Hematopoietic multipotent progenitor cell treated with erythropoietin and hydrocortisone succinate and interleukin-3 and kit ligand, for 8 days (in vitro differentiated cells): Measurements from ENCODE around the gene ZBED2.
"Not testable (repeated sequence)": the region's sequence is repeated elsewhere in the genome, so short reads cannot be mapped to it uniquely, and the experiment has no call there.

Source experiments
- DNase-seq: peaks from one replicate; pipeline ENCODE4 v3.0.0-alpha.2; 2015

The ZBED2 gene

GRCh38 chr3:111595232-111595631, at the start of gene ZBED2:
Gene ZBED2 (minus strand): TSS chr3:111595346. CDS start chr3:111594201, 1,145 bp downstream.
- DNase-seq: no peak

- no peak for DNase-seq
Measured at GRCh38 chr3:111639316-111639715, 44.2 kb upstream of the ZBED2 start.

- DNase-seq: no peak
Measured at GRCh38 chr3:111636366-111636885, 41.3 kb upstream of the ZBED2 start.

GRCh38 chr3:111635403-111635802, 40.3 kb upstream of the ZBED2 start:
- no peak for DNase-seq

- not testable (repeated sequence) for DNase-seq
Measured at GRCh38 chr3:111630638-111631037, 35.5 kb upstream of the ZBED2 start.

GRCh38 chr3:111629018-111629417, 33.9 kb upstream of the ZBED2 start:
- DNase-seq: not testable (repeated sequence)

GRCh38 chr3:111627092-111627491, 31.9 kb upstream of the ZBED2 start:
- DNase-seq: no peak

- DNase-seq: peak; percentile 11
Measured at GRCh38 chr3:111621535-111621934, 26.4 kb upstream of the ZBED2 start.

GRCh38 chr3:111619833-111620232, 24.7 kb upstream of the ZBED2 start:
- no peak for DNase-seq

GRCh38 chr3:111618945-111619344, 23.8 kb upstream of the ZBED2 start:
- DNase-seq: no peak

GRCh38 chr3:111617912-111618601, 22.9 kb upstream of the ZBED2 start:
- no peak for DNase-seq

- no peak for DNase-seq
Measured at GRCh38 chr3:111617406-111617805, 22.3 kb upstream of the ZBED2 start.

- DNase-seq: no peak
Measured at GRCh38 chr3:111616417-111617105, 21.4 kb upstream of the ZBED2 start.

- DNase-seq: no peak
Measured at GRCh38 chr3:111615880-111616279, 20.7 kb upstream of the ZBED2 start.

GRCh38 chr3:111613294-111613693, 18.1 kb upstream of the ZBED2 start:
- no peak for DNase-seq

GRCh38 chr3:111610612-111611054, 15.5 kb upstream of the ZBED2 start:
- DNase-seq: no peak

- DNase-seq: no peak
Measured at GRCh38 chr3:111610189-111610588, 15.0 kb upstream of the ZBED2 start.

GRCh38 chr3:111609700-111610099, 14.6 kb upstream of the ZBED2 start:
- DNase-seq: no peak

- DNase-seq: no peak
Measured at GRCh38 chr3:111608383-111608782, 13.2 kb upstream of the ZBED2 start.

GRCh38 chr3:111607240-111607920, 12.2 kb upstream of the ZBED2 start:
- no peak for DNase-seq

GRCh38 chr3:111605493-111605892, 10.3 kb upstream of the ZBED2 start:
- no peak for DNase-seq

GRCh38 chr3:111605018-111605417, 9.9 kb upstream of the ZBED2 start:
- no peak for DNase-seq

GRCh38 chr3:111604119-111604518, 9.0 kb upstream of the ZBED2 start:
- no peak for DNase-seq

- no peak for DNase-seq
Measured at GRCh38 chr3:111603679-111604078, 8.5 kb upstream of the ZBED2 start.
